ENCODE measurements around the gene EEIG2. TPM values are rescaled to one million over a fixed set of nuclear protein-coding genes. Genes with fewer than 3 reads are reported as not detected.
A peak's percentile ranks its signal among the peaks of the same experiment; 100 is the strongest.

Gene EEIG2
- total and polyA plus RNA-seq, 5 experiments from 2014 or later: 0.48 to 12.1 (median 2.4) TPM

DNA sequence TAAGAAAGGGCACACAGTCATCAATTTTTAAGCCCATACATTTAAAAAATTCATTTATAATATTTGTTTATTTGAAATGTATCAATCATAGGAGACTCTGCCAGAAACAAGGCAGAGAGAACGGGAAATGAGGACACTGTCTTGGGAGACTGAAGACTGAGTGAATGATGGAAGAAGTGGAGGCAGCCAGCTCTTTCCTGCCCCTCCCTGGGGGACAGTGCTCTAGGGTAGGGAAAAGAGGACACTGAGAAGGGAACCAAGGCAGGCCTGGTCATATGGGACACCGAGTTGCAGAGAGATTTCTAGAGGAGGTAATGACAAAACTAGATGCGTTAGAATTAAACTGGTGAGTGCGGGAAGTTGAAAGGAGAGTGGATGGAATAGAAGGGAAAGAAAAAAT lies 31.6 kb downstream of the EEIG2 start:
- DNase-seq (no peak), ATAC-seq (no peak)
- H3K27ac Mint-ChIP-seq: peak overlapping the region; percentile 7 to 89 (median 76)
- H3K27me3 Mint-ChIP-seq: no peaks in the 10 kb centered on the region
- peaks cover 0 to 11% (median 5%) of the 10 kb centered on the region in 3 donors for H3K36me3 Mint-ChIP-seq
- POLR2A ChIA-PET: no interaction called here
- H3K9me3 Mint-ChIP-seq: no peaks in the 10 kb centered on the region
- H3K4me1 Mint-ChIP-seq: peaks cover 24 to 53% (median 32%) of the 10 kb centered on the region in 4 donors
- peak overlapping the region in 2 of 10 donors; percentile 13 to 44 for H3K4me3 Mint-ChIP-seq

DNA sequence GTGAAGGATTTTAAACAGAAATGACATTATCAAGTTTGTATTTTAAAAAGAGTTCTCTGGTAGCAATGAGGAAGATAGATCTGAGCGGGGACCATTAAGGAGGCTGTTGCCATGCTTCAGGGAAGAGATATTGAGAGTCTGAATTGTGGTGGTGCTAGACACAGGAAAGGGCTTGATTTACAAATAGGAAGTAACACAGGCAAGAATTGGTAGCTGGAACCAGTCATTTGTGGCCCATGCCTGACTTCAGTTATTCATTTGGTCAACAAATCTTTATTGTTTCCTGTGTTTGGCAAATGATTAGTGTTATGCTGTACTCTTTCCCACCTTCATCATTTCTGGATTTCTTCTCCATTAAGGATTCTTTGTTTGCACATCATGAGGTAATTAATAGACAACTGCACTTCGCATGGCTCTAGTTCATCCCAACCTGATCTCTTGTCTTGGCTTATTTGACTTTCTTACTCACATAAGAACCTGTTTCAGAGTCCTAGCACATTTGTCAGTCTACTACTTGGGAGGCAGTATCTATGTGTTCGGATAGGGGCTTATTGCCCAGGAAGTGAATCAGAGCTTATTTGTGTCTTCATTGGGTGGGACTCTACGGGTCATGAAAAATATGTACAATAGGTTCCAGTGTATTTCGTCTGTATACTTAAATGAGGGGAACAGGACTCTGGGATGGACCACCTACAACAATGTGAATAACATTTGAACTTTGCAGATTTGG lies 32.3 kb downstream of the EEIG2 start:
- Mint-ChIP-seq H3K9me3 (no peaks in the 10 kb centered on the region), H3K4me3 (peak overlapping the region in 2 of 10 donors; percentile 13 to 44), H3K4me1 (peaks cover 24 to 46% (median 31%) of the 10 kb centered on the region in 4 donors), H3K36me3 (peaks cover 0 to 11% (median 7%) of the 10 kb centered on the region in 3 donors), H3K27ac (peak overlapping the region; percentile 7 to 89 (median 76)), H3K27me3 (no peaks in the 10 kb centered on the region)
- POLR2A ChIA-PET: no interaction called here
- no peak for DNase-seq
- no peak for ATAC-seq

DNA sequence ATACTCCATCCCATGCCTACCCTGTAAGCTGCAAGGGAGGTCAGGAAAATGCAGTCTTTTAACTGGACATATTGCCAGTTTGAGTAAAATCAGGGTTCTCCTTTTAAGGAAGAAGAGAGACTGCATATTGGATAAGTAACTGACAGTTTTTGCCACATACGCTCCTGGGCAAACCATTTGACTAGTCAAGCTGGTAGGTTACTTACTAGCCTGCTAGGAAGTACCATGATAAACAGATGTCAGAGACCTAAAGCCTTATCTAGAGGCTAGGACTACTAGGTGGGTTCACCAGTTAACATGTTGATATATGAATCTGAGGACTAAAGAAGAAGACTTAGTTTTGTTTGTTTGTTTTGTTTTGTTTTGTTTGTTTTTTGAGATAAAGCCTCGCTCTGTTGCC lies 33.5 kb downstream of the EEIG2 start:
- Mint-ChIP-seq H3K4me1 (peaks cover 22 to 41% (median 31%) of the 10 kb centered on the region in 4 donors), H3K27me3 (no peaks in the 10 kb centered on the region), H3K27ac (peak overlapping the region in 1 of 10 donors; percentile 25), H3K36me3 (peaks cover 0 to 9% (median 7%) of the 10 kb centered on the region in 3 donors), H3K4me3 (no peak overlapping the region), H3K9me3 (no peaks in the 10 kb centered on the region)
- POLR2A ChIA-PET: no interaction called here
- no peak for DNase-seq
- no peak for ATAC-seq

DNA sequence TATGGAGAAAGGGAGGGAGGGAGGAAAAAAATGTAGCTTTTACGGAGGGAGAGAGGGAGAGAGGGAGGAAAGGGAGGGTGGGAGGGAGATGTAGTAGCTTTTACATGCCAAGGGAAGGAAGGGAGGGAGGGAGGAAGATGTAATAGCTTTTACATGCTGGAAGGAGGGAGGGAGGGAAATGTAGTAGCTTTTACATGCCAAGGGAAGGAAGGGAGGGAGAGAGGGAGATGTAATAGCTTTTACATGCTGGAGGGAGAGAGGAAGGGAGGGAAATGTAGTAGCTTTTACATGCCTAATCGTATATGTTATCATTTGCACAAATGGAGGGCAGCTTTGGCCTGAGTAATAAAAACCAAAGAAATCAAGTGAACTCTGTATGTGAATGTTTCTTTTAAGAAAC lies 35.6 kb downstream of the EEIG2 start:
- H3K9me3 Mint-ChIP-seq: no peaks in the 10 kb centered on the region
- peaks cover 17 to 26% (median 21%) of the 10 kb centered on the region in 4 donors for H3K4me1 Mint-ChIP-seq
- ATAC-seq: no peak
- H3K27me3 Mint-ChIP-seq: no peaks in the 10 kb centered on the region
- peak overlapping the region in 3 of 10 donors; percentile 7 to 77 (median 64) for H3K27ac Mint-ChIP-seq
- POLR2A ChIA-PET: interaction anchor here (1.1 kb wide), 1 partner anchor 409 kb away, joined by 3 read pairs; no protein-coding TSS in a partner anchor
- no peak for DNase-seq
- no peak overlapping the region for H3K4me3 Mint-ChIP-seq
- H3K36me3 Mint-ChIP-seq: peaks cover 0 to 10% (median 9%) of the 10 kb centered on the region in 3 donors

DNA sequence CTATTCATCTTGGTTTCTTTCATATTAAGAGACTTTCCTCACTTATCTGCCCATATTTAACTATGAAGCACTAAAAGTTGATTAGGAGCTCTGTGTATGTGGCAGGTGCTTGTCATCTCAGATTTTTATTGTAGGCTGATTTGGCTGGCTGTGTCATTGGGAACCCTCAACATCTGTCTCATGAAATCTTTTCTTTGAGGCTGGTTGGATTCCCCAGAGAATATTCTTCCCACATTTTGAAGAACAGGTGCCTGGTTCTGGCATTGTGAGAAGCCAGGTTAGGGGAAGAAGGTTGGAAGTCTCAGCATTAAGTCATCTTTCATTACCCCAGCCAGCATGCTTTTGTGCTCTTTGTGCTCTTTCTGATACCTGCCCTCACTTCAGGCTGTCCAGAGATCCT lies 37.1 kb downstream of the EEIG2 start:
- H3K36me3 Mint-ChIP-seq: peaks cover 0 to 21% (median 9%) of the 10 kb centered on the region in 3 donors
- ATAC-seq: no peak
- H3K4me1 Mint-ChIP-seq: peaks cover 7 to 15% (median 11%) of the 10 kb centered on the region in 4 donors
- H3K4me3 Mint-ChIP-seq: no peak overlapping the region
- no peak for DNase-seq
- no peaks in the 10 kb centered on the region for H3K9me3 Mint-ChIP-seq
- peak overlapping the region in 1 of 10 donors; percentile 5 for H3K27ac Mint-ChIP-seq
- no peaks in the 10 kb centered on the region for H3K27me3 Mint-ChIP-seq
- POLR2A ChIA-PET: interaction anchor here (1.1 kb wide), 1 partner anchor 359 kb away, joined by 3 read pairs; no protein-coding TSS in a partner anchor

DNA sequence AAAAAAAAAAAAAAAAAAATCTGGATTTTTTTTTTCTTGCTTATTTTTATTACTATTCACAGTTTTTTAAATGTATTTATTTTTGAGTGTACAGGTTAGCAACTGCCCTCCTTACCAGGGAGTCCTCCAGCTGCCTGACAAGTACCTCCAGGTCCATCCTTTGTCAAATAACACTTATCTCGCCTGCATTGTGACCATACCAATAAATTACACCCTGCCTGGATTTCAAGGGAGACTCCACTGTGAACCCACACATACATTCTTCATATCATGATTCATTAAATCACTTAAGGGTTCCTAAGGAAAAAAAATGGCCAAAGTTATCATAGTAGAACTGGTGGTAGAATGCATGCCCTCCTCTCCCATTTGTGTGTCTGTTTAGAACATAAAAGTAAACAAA lies 38.4 kb downstream of the EEIG2 start:
- H3K4me1 Mint-ChIP-seq: peaks cover 1 to 10% (median 5%) of the 10 kb centered on the region in 4 donors
- H3K4me3 Mint-ChIP-seq: no peak overlapping the region
- no peaks in the 10 kb centered on the region for H3K27me3 Mint-ChIP-seq
- no peak for DNase-seq
- H3K27ac Mint-ChIP-seq: no peak overlapping the region
- POLR2A ChIA-PET: no interaction called here
- H3K9me3 Mint-ChIP-seq: no peaks in the 10 kb centered on the region
- ATAC-seq: no peak
- peaks cover 0 to 23% (median 9%) of the 10 kb centered on the region in 3 donors for H3K36me3 Mint-ChIP-seq

DNA sequence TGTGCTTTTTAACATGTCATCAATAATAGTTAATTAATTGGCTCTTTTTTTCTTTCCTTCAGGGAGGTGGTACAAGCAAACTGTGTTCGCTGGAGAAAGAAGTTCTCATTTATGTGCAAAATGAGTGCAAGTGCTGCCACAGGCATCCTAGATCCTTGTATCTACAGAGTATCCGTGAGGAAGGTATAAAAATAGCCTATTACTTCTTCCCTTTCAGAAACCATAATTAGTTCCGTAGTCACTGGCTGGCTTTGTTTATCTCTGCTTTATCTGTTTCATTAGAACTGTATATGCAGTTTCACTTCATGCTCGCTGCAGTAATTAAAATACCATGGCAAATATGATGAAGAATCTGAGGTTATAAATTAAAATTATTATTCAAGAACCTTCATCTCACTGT lies 40.6 kb downstream of the EEIG2 start:
- Mint-ChIP-seq H3K27ac (no peak overlapping the region), H3K4me1 (peaks cover 0 to 10% (median 4%) of the 10 kb centered on the region in 4 donors), H3K4me3 (no peak overlapping the region), H3K36me3 (peaks cover 0 to 25% (median 3%) of the 10 kb centered on the region in 3 donors), H3K27me3 (no peaks in the 10 kb centered on the region), H3K9me3 (no peaks in the 10 kb centered on the region)
- DNase-seq (no peak), ATAC-seq (no peak)
- POLR2A ChIA-PET: no interaction called here

DNA sequence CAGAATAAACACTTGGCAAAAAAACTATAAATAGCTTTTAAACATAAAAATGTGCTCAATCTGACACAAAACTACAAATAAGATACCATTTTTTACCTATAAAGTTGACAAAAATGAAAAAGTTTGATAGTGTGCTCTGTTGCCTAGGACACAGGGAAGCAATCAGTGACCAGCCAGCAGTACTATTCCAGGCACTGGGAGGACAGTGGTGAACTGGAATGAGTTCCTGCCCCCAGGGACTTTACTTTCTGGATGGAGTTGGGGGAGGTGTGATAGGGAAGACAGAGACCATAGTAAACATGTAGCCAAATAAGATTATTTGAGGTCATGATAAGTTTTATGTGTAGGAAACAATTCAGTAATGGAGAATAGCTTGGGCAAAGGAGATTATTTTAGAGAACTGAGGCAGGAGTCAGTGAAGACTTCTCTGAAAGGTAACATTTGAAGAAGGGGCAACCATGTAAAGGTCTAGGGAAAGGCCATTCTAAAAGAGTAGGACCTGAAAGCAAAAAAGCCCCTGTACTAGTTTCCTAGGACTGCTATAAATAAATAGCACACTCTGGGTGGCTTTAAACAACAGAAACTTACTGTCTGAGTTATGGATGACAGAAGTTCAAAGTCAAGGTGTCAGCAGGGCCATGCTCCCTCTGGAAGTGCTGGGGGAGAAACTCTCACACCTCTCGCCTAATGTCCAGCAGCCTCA lies 42.0 kb downstream of the EEIG2 start:
- DNase-seq (no peak), ATAC-seq (no peak)
- Mint-ChIP-seq H3K4me1 (peaks cover 0 to 9% (median 1%) of the 10 kb centered on the region in 4 donors), H3K4me3 (no peak overlapping the region), H3K9me3 (no peaks in the 10 kb centered on the region), H3K27me3 (no peaks in the 10 kb centered on the region), H3K27ac (peak overlapping the region in 1 of 10 donors; percentile 42), H3K36me3 (peaks cover 0 to 25% (median 9%) of the 10 kb centered on the region in 3 donors)
- POLR2A ChIA-PET: no interaction called here

DNA sequence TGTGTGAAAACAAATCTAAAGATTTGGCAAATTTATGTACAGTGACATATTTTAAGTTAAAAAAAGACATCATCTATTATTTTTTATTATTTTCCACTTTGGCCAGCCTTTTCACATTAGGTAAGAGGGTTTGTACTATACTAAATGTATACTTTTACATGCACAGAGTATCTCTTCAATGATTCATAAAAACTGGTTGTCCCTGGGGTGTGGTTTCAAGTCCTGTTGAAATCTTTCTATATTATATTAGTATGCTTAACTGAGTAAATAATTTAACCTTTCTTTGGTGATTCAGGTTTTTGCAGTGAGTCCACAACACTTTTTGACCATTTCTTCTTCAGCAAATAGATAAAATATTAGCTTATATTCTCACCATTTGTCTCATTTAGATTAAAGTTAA lies 45.7 kb downstream of the EEIG2 start:
- H3K27me3 Mint-ChIP-seq: no peaks in the 10 kb centered on the region
- DNase-seq: no peak
- peaks cover 6 to 42% (median 20%) of the 10 kb centered on the region in 3 donors for H3K36me3 Mint-ChIP-seq
- H3K27ac Mint-ChIP-seq: no peak overlapping the region
- H3K9me3 Mint-ChIP-seq: no peaks in the 10 kb centered on the region
- H3K4me1 Mint-ChIP-seq: no peaks in the 10 kb centered on the region
- ATAC-seq: no peak
- POLR2A ChIA-PET: no interaction called here
- no peak overlapping the region for H3K4me3 Mint-ChIP-seq

DNA sequence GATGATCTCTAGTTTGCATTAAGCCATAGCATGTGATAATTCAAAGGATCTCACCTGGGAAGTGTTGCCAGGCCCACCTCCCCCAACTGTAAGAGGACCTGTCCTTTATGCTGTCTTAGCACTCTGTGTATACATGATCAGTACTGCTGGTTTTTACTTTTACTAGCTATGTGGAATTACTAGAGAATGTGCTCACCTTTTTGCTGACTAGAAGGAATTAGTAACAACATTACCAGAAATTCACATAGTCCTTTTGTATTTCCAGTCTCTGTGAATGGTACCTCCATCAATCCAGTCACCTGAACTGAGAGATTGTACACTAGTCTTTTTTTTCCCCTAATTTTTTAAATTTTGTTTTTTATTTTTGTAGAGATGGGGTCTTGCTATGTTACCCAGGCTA lies 46.6 kb downstream of the EEIG2 start:
- H3K27ac Mint-ChIP-seq: no peak overlapping the region
- peaks cover 6 to 39% (median 20%) of the 10 kb centered on the region in 3 donors for H3K36me3 Mint-ChIP-seq
- no peaks in the 10 kb centered on the region for H3K4me1 Mint-ChIP-seq
- POLR2A ChIA-PET: no interaction called here
- H3K27me3 Mint-ChIP-seq: no peaks in the 10 kb centered on the region
- ATAC-seq (no peak), DNase-seq (no peak)
- no peak overlapping the region for H3K4me3 Mint-ChIP-seq
- no peaks in the 10 kb centered on the region for H3K9me3 Mint-ChIP-seq

DNA sequence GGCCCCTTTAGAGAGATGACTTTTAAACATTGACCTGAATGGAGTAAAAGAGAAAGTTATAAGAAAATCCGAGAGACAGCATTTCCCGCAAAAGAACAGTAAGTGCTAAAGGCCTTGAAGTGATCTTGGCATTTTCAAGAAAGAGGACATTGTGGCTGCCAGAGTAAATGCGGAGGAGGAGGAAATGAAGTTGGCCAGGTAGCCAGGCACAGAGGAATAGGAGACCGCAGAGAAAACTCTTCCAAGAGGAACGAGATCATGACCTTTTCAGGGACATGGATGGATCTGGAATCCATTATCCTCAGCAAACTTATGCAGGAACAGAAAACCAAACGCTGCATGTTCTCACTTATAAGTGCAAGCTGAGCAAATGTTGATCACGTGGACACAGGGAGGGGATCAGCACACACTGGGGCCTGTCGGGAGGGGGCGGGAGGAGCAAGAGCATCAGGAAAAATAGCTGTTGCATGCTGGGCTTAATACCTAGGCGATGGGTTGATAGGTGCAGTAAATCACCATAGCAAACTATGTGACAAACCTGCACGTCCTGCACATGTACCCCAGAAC lies 49.7 kb downstream of the EEIG2 start:
- Mint-ChIP-seq H3K27me3 (no peaks in the 10 kb centered on the region), H3K36me3 (peaks cover 6 to 39% (median 24%) of the 10 kb centered on the region in 3 donors), H3K4me3 (no peak overlapping the region), H3K9me3 (no peaks in the 10 kb centered on the region), H3K4me1 (no peaks in the 10 kb centered on the region), H3K27ac (no peak overlapping the region)
- no peak for ATAC-seq
- POLR2A ChIA-PET: no interaction called here
- DNase-seq: no peak

Measured in naive thymus-derived CD8-positive, alpha-beta T cell (primary cell).